GM06990 (cell line): ENCODE data around the gene TMEM125.

Source experiments
- DNase-seq: peaks from one replicate; pipeline ENCODE4 v3.0.0-alpha.2; 2011; ENCODE audit not compliant: insufficient read length; ENCODE audit errors: extremely low read depth
- H3K27me3 ChIP-seq: replicated peaks from 2 replicates; pipeline ENCODE4 v1.6.0; 2011; ENCODE audit warnings: low read length; ENCODE audit not compliant: control insufficient read depth, insufficient read depth
- H3K36me3 ChIP-seq: 2 replicates; pipeline ENCODE4 v1.5.1; 2011; ENCODE audit warnings: low read length; ENCODE audit not compliant: control insufficient read depth, insufficient read depth
- H3K4me3 ChIP-seq: replicated peaks from 2 replicates; pipeline ENCODE4 v1.5.1; 2011; ENCODE audit warnings: low read depth, mild to moderate bottlenecking, control low read depth, low read length
- CTCF ChIP-seq: IDR thresholded peaks from 2 replicates; pipeline ENCODE4 v1.5.1; 2011; ENCODE audit warnings: low read length, control low read depth, mild to moderate bottlenecking, inconsistent platforms; ENCODE audit not compliant: insufficient read depth, poor library complexity, severe bottlenecking

TMEM125 gene

GRCh38 chr1:43313771-43314170 is 44.0 kb downstream of the TMEM125 start:
- no peaks in the 10 kb centered on the region for H3K36me3 ChIP-seq
- H3K4me3 ChIP-seq: no peak overlapping the region
- TF ChIP-seq CTCF: no peak
- H3K27me3 ChIP-seq: no peaks in the 10 kb centered on the region
- no peak for DNase-seq

- TF ChIP-seq CTCF: no peak
- Histone ChIP-seq H3K27me3 (no peaks in the 10 kb centered on the region), H3K36me3 (no peaks in the 10 kb centered on the region), H3K4me3 (no peak overlapping the region)
- DNase-seq: no peak
These were observed 44.5 kb downstream of the TMEM125 start for GRCh38 chr1:43314233-43314632.

- Histone ChIP-seq H3K4me3 (no peak overlapping the region), H3K36me3 (no peaks in the 10 kb centered on the region)
- no peak for DNase-seq
These were observed 45.7 kb downstream of the TMEM125 start for GRCh38 chr1:43315481-43315880.

GRCh38 chr1:43315963-43316737 is 46.4 kb downstream of the TMEM125 start:
- Histone ChIP-seq H3K36me3 (no peaks in the 10 kb centered on the region), H3K27me3 (no peaks in the 10 kb centered on the region), H3K4me3 (no peak overlapping the region)
- DNase-seq: no peak
- TF ChIP-seq CTCF: no peak

More at GRCh38 chr1:43315481-43315880, 45.7 kb downstream of the TMEM125 start:
- H3K27me3 ChIP-seq: no peaks in the 10 kb centered on the region
- TF ChIP-seq CTCF: no peak

- H3K27me3 ChIP-seq: no peaks in the 10 kb centered on the region
- H3K36me3 ChIP-seq: no peaks in the 10 kb centered on the region
- TF ChIP-seq CTCF: no peak
- DNase-seq: no peak
- H3K4me3 ChIP-seq: no peak overlapping the region
These were observed 47.1 kb downstream of the TMEM125 start for GRCh38 chr1:43316738-43317520.
